Activated CD4-positive, alpha-beta T cell treated with anti-CD3 and anti-CD28 coated beads for 4 hours (primary cell): ENCODE results near the gene MSANTD2.

Experiments used
- DNase-seq, 2 donors: peaks; one replicate each; pipeline ENCODE4 v3.0.0-alpha.2; 2020

MSANTD2 gene

GRCh38 chr11:124769806-124770774 lies 30.1 kb downstream of the MSANTD2 start:
- no peak for DNase-seq

GRCh38 chr11:124768914-124769313 lies 31.3 kb downstream of the MSANTD2 start:
- DNase-seq: no peak

GRCh38 chr11:124766156-124766555 lies 34.0 kb downstream of the MSANTD2 start:
- no peak for DNase-seq

DNA sequence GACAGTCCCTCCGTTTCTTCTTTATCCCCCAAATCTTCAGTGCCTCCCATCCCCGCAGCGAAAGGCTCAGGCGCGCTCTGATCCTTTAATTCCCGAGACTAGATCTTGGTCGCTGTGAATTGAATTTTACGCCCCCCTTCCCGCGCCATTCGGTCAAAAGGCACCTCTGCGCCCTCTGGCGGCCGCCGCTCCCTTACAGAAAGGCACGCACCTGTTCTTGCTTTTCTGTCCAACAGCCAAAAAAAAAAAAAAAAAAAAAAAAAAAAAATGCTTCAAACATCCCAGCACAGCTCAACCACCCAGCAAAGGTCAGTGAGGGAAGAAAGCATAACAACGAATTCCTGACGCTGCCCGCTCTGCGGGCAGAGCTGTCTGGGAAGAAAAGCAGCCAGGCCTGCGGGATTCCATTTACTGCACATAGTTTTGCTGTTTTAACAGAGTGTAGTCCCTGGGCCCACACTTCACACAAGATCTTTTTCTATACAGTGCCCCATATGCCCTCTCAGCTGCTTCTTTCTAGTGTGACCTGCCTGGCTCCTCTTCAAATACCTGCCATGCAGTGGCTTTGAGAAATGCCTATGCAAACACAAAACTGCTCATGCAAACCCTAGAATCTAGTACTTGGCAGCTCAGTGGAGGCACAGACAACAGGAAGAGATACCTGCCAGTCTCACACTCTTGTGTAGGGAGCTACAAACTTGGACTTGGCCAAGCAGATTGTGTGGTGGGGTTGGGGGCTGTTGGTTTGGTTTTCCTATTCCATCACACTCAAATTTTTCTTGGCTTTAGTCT lies 36.9 kb downstream of the MSANTD2 start:
- DNase-seq: peak; percentile 81 to 87

DNA sequence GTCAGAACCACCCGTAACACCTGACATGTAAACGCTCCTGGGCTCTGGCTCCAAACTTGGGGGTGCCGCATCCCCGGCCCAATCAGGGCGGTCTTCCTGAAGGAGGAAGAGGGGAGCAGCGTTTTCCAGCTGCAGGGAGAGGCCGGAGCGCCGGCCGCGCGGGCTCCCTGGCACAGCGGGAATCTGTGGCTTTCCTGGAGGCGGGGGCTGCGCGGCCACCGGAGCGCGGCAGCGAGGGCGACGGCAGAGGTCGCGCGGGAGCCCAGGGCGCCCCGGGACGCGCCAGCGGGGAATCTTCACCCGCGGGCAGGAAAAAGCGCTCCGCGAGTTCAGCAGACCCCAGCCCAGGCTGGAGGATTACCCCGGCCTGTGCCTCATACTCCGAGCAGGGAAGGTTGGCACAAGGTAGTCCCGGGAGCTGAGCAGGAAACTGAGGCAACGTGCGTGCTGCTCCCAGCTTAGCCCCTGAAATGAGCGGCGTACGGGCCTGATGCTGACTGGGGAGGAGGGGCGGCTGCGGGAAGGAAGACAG lies 37.5 kb downstream of the MSANTD2 start:
- no peak for DNase-seq

GRCh38 chr11:124762105-124762623 lies 38.0 kb downstream of the MSANTD2 start, which contains the start of gene ESAM:
TSS of gene ESAM (minus strand) at chr11:124762290. CDS start at chr11:124762154, 136 bp downstream.
- DNase-seq: peak; percentile 65

GRCh38 chr11:124761301-124762104 lies 38.7 kb downstream of the MSANTD2 start:
- no peak for DNase-seq

- DNase-seq: no peak
Measured at GRCh38 chr11:124760806-124761205, 39.4 kb downstream of the MSANTD2 start.

GRCh38 chr11:124760205-124760652 lies 40.0 kb downstream of the MSANTD2 start:
- DNase-seq: no peak

DNA sequence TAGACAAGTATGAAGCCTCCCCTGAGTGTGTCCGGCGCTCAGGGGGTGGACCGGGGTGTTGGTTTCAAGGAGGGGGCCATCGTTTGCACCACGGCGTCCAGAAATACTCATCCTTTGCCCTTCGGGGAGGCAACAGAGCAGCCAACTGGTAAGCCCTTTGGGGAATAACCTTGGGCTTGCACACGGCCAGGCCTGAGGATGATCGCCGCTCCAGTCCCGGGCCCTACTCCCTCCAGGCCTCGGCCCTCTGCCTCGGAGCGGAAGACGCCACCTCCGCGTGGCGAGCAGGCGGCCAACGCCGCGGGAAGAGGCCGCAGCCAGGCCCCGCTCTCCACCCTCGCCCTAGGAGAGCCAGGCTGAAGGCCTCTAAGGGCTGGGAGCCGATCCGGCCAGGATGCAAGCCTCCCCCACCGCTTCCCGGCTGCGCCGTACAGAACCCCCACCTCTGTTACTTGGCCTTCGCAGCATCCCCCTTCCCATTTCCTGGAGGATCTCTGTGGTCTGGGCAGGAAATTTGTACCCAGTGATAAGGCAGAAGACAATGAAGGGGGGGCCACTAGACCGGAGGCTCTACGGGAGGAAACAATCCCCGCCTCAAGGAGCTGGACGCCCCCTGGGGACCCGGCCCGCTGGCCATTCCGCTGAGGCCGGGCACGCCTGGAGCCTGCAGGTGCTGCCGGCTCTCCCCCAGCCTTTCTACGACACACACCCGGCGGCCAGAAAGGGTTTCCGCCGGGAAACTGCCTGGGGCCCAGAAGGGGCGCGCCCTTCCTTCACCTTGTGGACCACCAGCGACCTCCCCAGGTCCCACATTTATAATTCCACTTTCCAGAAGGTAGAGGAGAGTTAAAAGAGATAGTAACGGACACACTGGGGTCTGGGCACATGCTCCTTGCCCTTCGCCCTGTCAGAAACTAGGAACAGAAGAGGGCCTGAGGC lies 40.7 kb downstream of the MSANTD2 start:
- no peak for DNase-seq

GRCh38 chr11:124758355-124759265 lies 41.6 kb downstream of the MSANTD2 start:
- DNase-seq: peak; percentile 56 to 57

- DNase-seq: no peak
Measured at GRCh38 chr11:124757320-124757719, 42.9 kb downstream of the MSANTD2 start.

DNA sequence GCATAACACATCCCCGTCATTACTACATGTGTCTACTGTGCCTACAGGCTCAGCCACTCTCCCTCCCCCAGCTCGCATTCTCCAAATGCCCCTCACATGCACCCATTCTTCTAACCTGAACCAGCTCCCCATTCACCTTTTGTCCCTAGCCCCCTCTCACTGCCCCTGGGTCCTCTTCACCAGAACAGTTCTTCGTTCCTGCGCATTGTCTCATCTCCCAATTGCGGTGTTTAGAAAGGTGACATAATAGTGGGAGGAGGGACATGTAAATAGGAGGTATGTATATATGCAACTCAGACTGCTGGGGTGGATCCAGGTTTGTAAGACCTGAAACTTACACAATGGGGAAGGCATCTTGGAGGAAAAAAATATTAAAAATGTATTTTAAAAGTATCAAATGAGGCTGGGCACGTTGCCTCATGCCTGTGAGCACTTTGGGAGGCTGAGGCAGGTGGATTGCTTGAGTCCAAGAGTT lies 43.4 kb downstream of the MSANTD2 start:
- DNase-seq: no peak

DNA sequence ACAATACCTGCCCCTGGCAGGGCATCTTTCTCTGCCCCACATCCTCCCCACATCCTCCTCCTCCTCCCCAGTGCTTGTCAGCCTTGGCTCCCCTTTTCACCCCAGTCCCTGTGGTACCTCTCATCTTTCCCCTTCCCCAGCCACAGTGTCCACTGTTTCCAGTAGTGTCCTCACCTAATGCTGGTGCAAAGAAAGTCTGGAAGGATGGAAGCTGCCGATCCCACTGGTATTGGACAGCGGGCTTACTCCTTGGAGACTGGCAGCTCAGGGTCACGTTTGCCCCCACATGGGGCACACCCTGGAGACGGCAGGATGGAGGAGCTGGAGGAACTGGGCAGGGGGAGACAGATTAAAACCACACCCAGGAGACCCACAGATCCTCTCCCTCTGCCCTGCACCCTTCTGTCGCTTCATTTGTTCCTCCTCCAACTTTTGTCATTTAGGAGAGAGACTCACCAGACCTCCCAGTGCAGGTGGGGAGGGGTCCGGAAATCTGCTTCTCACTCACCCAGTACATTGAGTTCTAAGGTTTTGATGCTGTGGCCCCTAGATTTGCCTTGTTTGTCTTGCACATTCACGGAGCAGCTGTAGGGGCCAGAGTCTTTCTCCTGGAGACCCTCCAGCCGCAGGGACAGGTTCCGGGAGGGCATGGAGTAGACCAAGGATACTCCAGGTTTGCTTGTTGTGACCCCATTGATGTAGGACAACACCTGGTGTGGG lies 44.0 kb downstream of the MSANTD2 start:
- DNase-seq: no peak

- no peak for DNase-seq
Measured at GRCh38 chr11:124754710-124755109, 45.5 kb downstream of the MSANTD2 start.

- no peak for DNase-seq
Measured at GRCh38 chr11:124754309-124754708, 45.9 kb downstream of the MSANTD2 start.

- no peak for DNase-seq
Measured at GRCh38 chr11:124753624-124754023, 46.6 kb downstream of the MSANTD2 start.

DNA sequence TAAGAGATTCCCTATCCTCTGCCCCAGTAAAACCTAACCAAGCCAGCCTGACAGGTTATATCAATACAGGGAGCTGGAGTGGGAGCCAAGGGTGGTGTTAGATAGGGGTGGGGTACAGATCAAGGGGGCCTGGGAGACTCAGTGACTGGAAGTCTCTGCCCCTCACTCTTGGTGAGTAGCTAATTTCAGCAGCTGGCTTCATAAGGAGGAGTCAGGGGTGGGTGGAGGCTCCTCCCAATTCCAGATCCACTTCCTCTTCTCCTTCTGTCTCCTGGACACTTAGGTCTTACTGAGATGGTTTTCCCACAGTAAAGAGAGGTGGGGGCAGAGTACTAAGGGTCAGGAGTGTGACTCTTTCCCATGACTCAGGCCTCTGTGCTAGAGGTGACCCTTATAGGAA lies 47.0 kb downstream of the MSANTD2 start:
- DNase-seq: no peak
